Ascending aorta (tissue), 2 donors: ENCODE data around the gene OIT3. TPM values are rescaled to one million over a fixed set of nuclear protein-coding genes. Genes with fewer than 3 reads are reported as not detected.

ENCODE experiments used
- DNase-seq, 2 donors: peaks; one replicate each; pipeline ENCODE4 v3.0.0-alpha.2; 2019; ENCODE audit warnings: low spot score in 2 of 2
- H3K27ac ChIP-seq, 2 donors: fragments of 200-600 bp; sonication (generic); one replicate each; pipeline ENCODE4 v1.5.1; 2016 to 2017; ENCODE audit warnings: mild to moderate bottlenecking in 1 of 2
- H3K27me3 ChIP-seq: fragments of 200-600 bp; sonication (generic); one replicate; pipeline ENCODE4 v1.5.1; 2017
- H3K36me3 ChIP-seq, 2 donors: fragments of 200-600 bp; sonication (generic); one replicate each; pipeline ENCODE4 v1.5.1; 2016
- H3K4me1 ChIP-seq, 2 donors: fragments of 200-600 bp; sonication (generic); one replicate each; pipeline ENCODE4 v1.5.1; 2016 to 2017; ENCODE audit warnings: mild to moderate bottlenecking in 1 of 2
- H3K4me3 ChIP-seq, 2 donors: fragments of 200-600 bp; sonication (generic); one replicate each; pipeline ENCODE4 v1.5.1; 2016 to 2017; ENCODE audit warnings: mild to moderate bottlenecking in 1 of 2
- H3K9me3 ChIP-seq, 2 donors: fragments of 200-600 bp; sonication (generic); one replicate each; pipeline ENCODE4 v1.5.1; 2016
- CTCF ChIP-seq, 3 experiments: fragments of 200-600 bp in 2 of 3; fragments of 450-650 bp in 1 of 3; sonication (generic) in 2 of 3; IDR thresholded peaks; one replicate each; pipeline ENCODE4 v1.5.1; 2016 to 2019; ENCODE audit warnings: antibody characterized with exemption in 3 of 3, mild to moderate bottlenecking in 1 of 3, moderate library complexity in 1 of 3
- intact Hi-C: fragments of 100-400 bp; cut with DNase I; formaldehyde crosslinking; loops from one replicate; pipeline ENCODE4 v1.15.1; 2023
- total RNA-seq: library from RNA; depleted of rRNA; stranded (reverse); fragments of >200 nt; gene quantifications from one replicate; pipeline ENCODE4 v1.1.0, GENCODE V29; 2016

The OIT3 gene
- not detected for total RNA-seq

GRCh38 chr10:72893136-72893798 lies at the start of gene OIT3:
Gene OIT3, plus strand, starts transcription at chr10:72893739. Its CDS starts 60 bp downstream, at chr10:72893799.
- no peak for DNase-seq
- H3K36me3 ChIP-seq = peaks cover 1 to 2% of the 10 kb centered on the region in 2 donors
- H3K9me3 ChIP-seq = no peaks in the 10 kb centered on the region
- TF ChIP-seq CTCF (IDR thresholded peaks at IDR 0.05) = no peak
- no peak within 1 kb of the TSS for H3K27ac ChIP-seq
- H3K27me3 ChIP-seq = no peaks in the 10 kb centered on the region
- no peak within 1 kb of the TSS for H3K4me3 ChIP-seq
- intact Hi-C loops = no loop called here
- no peaks in the 10 kb centered on the region for H3K4me1 ChIP-seq

GRCh38 chr10:72846238-72846637 lies 47.3 kb upstream of the OIT3 start:
- Histone ChIP-seq H3K4me1 (no peaks in the 10 kb centered on the region), H3K27ac (no peak overlapping the region), H3K27me3 (no peaks in the 10 kb centered on the region), H3K9me3 (no peaks in the 10 kb centered on the region), H3K36me3 (no peaks in the 10 kb centered on the region), H3K4me3 (no peak overlapping the region)
- intact Hi-C loops = no loop called here
- DNase-seq = no peak
- TF ChIP-seq CTCF (IDR thresholded peaks at IDR 0.05) = no peak

- TF ChIP-seq CTCF (IDR thresholded peaks at IDR 0.05) = no peak
- no peak for DNase-seq
- intact Hi-C loops = no loop called here
- H3K27ac ChIP-seq = no peak overlapping the region
- no peaks in the 10 kb centered on the region for H3K27me3 ChIP-seq
- no peaks in the 10 kb centered on the region for H3K9me3 ChIP-seq
- no peaks in the 10 kb centered on the region for H3K36me3 ChIP-seq
- H3K4me1 ChIP-seq = no peaks in the 10 kb centered on the region
- H3K4me3 ChIP-seq = no peak overlapping the region
Observed at GRCh38 chr10:72847681-72848080, 45.9 kb upstream of the OIT3 start.

- TF ChIP-seq CTCF (IDR thresholded peaks at IDR 0.05) = no peak
- H3K27me3 ChIP-seq = no peaks in the 10 kb centered on the region
- no peaks in the 10 kb centered on the region for H3K4me1 ChIP-seq
- no peaks in the 10 kb centered on the region for H3K36me3 ChIP-seq
- intact Hi-C loops = no loop called here
- H3K27ac ChIP-seq = no peak overlapping the region
- no peak for DNase-seq
- H3K9me3 ChIP-seq = no peaks in the 10 kb centered on the region
- no peak overlapping the region for H3K4me3 ChIP-seq
Observed at GRCh38 chr10:72850861-72851260, 42.7 kb upstream of the OIT3 start.

- DNase-seq = no peak
- H3K27ac ChIP-seq = no peak overlapping the region
- H3K27me3 ChIP-seq = no peaks in the 10 kb centered on the region
- intact Hi-C loops = no loop called here
- no peaks in the 10 kb centered on the region for H3K36me3 ChIP-seq
- H3K4me3 ChIP-seq = no peak overlapping the region
- H3K9me3 ChIP-seq = no peaks in the 10 kb centered on the region
- H3K4me1 ChIP-seq = no peaks in the 10 kb centered on the region
- no peak for TF ChIP-seq CTCF (IDR thresholded peaks at IDR 0.05)
Observed at GRCh38 chr10:72851509-72851908, 42.0 kb upstream of the OIT3 start.

GRCh38 chr10:72852508-72852907 lies 41.0 kb upstream of the OIT3 start:
- Histone ChIP-seq H3K27me3 (no peaks in the 10 kb centered on the region), H3K9me3 (no peaks in the 10 kb centered on the region), H3K4me3 (no peak overlapping the region), H3K27ac (no peak overlapping the region), H3K36me3 (no peaks in the 10 kb centered on the region), H3K4me1 (no peaks in the 10 kb centered on the region)
- no peak for DNase-seq
- intact Hi-C loops = no loop called here
- TF ChIP-seq CTCF (IDR thresholded peaks at IDR 0.05) = no peak
